HEK293T (cell line): ENCODE results near the gene LRRC43.

Experiments used
- ARNT ChIP-seq: fragments of 450-650 bp; IDR thresholded peaks from 2 replicates; pipeline ENCODE4 v1.6.1; 2017; ENCODE audit warnings: mild to moderate bottlenecking
- BHLHE40 ChIP-seq: fragments of 450-650 bp; IDR thresholded peaks from 2 replicates; pipeline ENCODE4 v1.6.1; 2016; ENCODE audit warnings: mild to moderate bottlenecking, moderate library complexity, borderline replicate concordance
- CTBP1 ChIP-seq: fragments of 450-650 bp; IDR thresholded peaks from 2 replicates; pipeline ENCODE4 v1.6.1; 2016; ENCODE audit warnings: borderline replicate concordance
- ELF4 ChIP-seq: fragments of 450-650 bp; IDR thresholded peaks from 2 replicates; pipeline ENCODE4 v1.6.1; 2017; ENCODE audit warnings: antibody characterized with exemption
- FOXA1 ChIP-seq: fragments of 450-650 bp; IDR thresholded peaks from 2 replicates; pipeline ENCODE4 v1.6.1; 2016; ENCODE audit warnings: mild to moderate bottlenecking
- FOXM1 ChIP-seq: fragments of 450-650 bp; IDR thresholded peaks from 2 replicates; pipeline ENCODE4 v1.6.1; 2017; ENCODE audit warnings: mild to moderate bottlenecking, borderline replicate concordance
- HDGF ChIP-seq: fragments of 450-650 bp; IDR thresholded peaks from 2 replicates; pipeline ENCODE4 v1.6.1; 2017; ENCODE audit warnings: antibody characterized with exemption, borderline replicate concordance
- L3MBTL2 ChIP-seq: fragments of 450-650 bp; conservative IDR thresholded peaks from 2 replicates; pipeline ENCODE4 v1.6.1; 2016; ENCODE audit warnings: mild to moderate bottlenecking
- LEF1 ChIP-seq: fragments of 450-650 bp; IDR thresholded peaks from 2 replicates; pipeline ENCODE4 v1.6.1; 2017; ENCODE audit warnings: mild to moderate bottlenecking, borderline replicate concordance
- NFRKB ChIP-seq: fragments of 450-650 bp; IDR thresholded peaks from 2 replicates; pipeline ENCODE4 v1.6.1; 2016; ENCODE audit warnings: mild to moderate bottlenecking, moderate library complexity
- PKNOX1 ChIP-seq: fragments of 450-650 bp; IDR thresholded peaks from 2 replicates; pipeline ENCODE4 v1.6.1; 2016
- SP1 ChIP-seq: fragments of 450-650 bp; IDR thresholded peaks from 2 replicates; pipeline ENCODE4 v1.6.1; 2017
- SUZ12 ChIP-seq: fragments of 450-650 bp; IDR thresholded peaks from 2 replicates; pipeline ENCODE4 v1.6.1; 2016; ENCODE audit warnings: mild to moderate bottlenecking
- ZNF384 ChIP-seq: fragments of 450-650 bp; IDR thresholded peaks from 2 replicates; pipeline ENCODE4 v1.6.1; 2016

DNA sequence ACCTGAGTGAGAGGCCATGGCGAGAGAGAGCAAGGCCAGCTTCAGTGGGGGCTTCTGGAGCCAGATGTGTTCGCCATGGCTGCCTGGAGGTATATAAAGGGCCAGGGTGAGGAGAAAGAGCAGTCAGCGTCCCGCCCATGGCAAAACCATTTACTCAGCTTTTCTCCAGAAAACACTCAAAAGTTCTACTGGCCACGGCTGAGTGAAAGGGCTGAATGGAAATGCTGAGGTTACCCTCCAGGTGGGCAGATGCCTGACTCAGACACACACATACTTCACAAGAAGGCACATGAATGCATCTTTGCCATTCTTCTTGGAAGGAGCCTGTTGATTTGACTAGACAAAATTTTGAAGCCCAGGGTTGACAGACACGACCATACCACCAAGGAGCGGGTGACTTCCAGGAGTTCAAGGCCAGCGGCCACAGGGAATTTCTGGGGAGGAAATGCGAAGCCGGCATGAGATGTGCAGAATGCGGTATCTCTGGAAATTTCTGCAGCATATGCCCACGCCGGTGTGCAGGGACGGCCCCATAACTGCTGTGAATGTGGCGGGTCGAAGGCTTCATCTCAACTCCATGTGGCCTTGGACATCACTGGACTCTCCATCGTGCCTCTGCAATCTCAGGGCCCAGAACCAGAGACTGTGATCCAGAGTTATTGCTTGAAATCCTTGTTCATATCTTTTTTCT is 8.6 kb upstream of the LRRC43 start, which contains the start of gene IL31:
- TF ChIP-seq SUZ12, result no peak
- no peak for TF ChIP-seq FOXM1
- no peak for TF ChIP-seq ARNT
- no peak for TF ChIP-seq ELF4
- TF ChIP-seq SP1, result no peak
- TF ChIP-seq L3MBTL2, result no peak
- TF ChIP-seq BHLHE40, result no peak
- TF ChIP-seq LEF1, result no peak
- TF ChIP-seq FOXA1, result no peak
- TF ChIP-seq HDGF, result no peak
- no peak for TF ChIP-seq PKNOX1
- no peak for TF ChIP-seq CTBP1
- no peak for TF ChIP-seq NFRKB
- no peak for TF ChIP-seq ZNF384
